Cerebellar cortex (tissue), 1 donor: ENCODE results near the gene HYLS1.

Experiments
- DNase-seq: peaks from one replicate; pipeline ENCODE4 v3.0.0-alpha.2; 2015; ENCODE audit warnings: low spot score

The HYLS1 gene

GRCh38 chr11:125949271-125950177, 62.1 kb downstream of the HYLS1 start:
- no peak for DNase-seq

- no peak for DNase-seq
Observed at GRCh38 chr11:125950178-125950490, 62.7 kb downstream of the HYLS1 start.
